Stimulated activated CD8-positive, alpha-beta memory T cell treated with anti-CD3 and anti-CD28 coated beads, Interleukin-7, amount 100 ng/mL, for 4 hours (primary cell): ENCODE results near the gene TGM5.

Experiments
- DNase-seq, 2 donors: peaks; one replicate each; pipeline ENCODE4 v3.0.0-alpha.2; 2020; ENCODE audit warnings: low read depth in 2 of 2

The TGM5 gene

GRCh38 chr15:43196760-43197548 is 69.8 kb downstream of the TGM5 start:
- DNase-seq: no peak

- DNase-seq: no peak
Observed at GRCh38 chr15:43194795-43195194, 71.9 kb downstream of the TGM5 start.

- no peak for DNase-seq
Observed at GRCh38 chr15:43193710-43194109, 73.0 kb downstream of the TGM5 start.

- DNase-seq: no peak
Observed at GRCh38 chr15:43190178-43190577, 76.5 kb downstream of the TGM5 start.

DNA sequence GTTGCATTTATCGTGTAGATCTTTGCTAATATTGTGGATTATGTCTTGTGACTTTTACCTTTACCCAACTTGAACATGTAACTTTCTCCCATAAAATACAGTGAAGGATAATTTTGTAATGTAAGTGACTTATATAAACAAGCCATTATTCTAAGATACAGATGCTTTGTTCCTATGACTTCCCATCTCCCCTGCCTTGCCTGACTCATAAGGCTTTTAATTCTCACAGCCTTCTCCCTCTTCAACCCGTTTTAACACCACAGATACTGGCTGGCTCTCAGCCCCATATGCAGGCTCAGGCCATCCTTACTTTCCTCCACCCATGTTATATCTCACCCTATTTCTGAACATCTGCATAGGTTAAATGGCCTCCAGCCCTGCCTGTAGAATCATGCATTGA is 77.4 kb downstream of the TGM5 start:
- no peak for DNase-seq

DNA sequence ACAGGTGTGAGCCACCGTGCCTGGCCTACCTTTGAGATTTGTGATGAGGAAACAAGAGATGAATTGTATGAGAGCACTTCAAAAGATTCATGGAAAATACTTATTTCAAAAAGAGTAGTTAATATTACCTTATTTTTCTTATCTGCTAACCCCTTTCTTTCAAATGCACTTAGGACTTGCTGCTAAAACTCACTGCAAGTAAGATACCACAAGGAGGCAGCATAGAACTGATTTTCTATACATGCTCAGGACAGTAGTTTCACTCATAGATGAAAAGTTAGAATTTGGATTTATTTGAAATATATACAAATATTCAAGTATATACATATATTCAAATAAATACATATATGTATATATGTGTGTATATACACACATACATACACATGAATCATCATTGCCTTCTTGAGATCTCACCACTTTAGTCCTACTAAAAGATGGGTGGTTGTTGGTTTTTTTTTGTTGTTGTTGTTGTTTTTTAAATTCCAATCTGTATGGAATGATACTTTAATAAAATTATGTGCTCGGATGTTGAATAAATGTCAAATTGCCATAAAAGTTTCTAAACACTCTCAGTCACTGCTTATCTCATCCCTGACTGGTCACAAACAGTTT is 79.1 kb downstream of the TGM5 start:
- no peak for DNase-seq

DNA sequence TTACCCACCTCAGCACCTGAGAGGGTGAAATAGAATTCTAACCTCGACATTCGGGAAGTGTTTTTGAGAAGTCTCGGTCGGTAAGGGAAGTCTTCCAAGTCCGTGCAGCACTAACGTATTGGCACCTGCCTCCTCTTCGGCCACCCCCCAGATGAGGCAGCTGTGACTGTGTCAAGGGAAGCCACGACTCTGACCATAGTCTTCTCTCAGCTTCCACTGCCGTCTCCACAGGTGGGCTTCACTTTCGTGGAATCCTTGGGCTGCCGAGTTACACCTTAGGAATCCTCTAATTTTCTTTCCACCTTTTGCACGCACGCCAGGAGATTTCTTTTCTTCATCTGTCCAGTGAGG is 80.8 kb downstream of the TGM5 start:
- no peak for DNase-seq

- peak; percentile 72 to 83 for DNase-seq
Observed at GRCh38 chr15:43185157-43186002, 81.3 kb downstream of the TGM5 start, which contains the start of gene CCNDBP1. CCNDBP1 (plus strand) TSS chr15:43185403; CDS start chr15:43185499, 96 bp downstream.

GRCh38 chr15:43184407-43185124 is 82.2 kb downstream of the TGM5 start:
- no peak for DNase-seq

GRCh38 chr15:43183270-43183669 is 83.5 kb downstream of the TGM5 start:
- DNase-seq: no peak
